HEK293 (cell line): ENCODE results near the gene SKP2.

ENCODE experiments used
- OSR2 ChIP-seq: fragments of 450-650 bp; formaldehyde crosslinking; IDR thresholded peaks from 2 replicates; pipeline ENCODE4 v1.5.1; 2016; ENCODE audit warnings: missing biosample characterization, missing genetic modification characterization
- YY1 ChIP-seq: fragments of 450-650 bp; formaldehyde crosslinking; IDR thresholded peaks from 2 replicates; pipeline ENCODE4 v1.5.1; 2018; ENCODE audit warnings: missing biosample characterization, missing genetic modification characterization
- ZFP3 ChIP-seq: fragments of 450-650 bp; formaldehyde crosslinking; IDR thresholded peaks from 2 replicates; pipeline ENCODE4 v1.5.1; 2016; ENCODE audit warnings: low read depth, missing biosample characterization, missing genetic modification characterization
- ZNF114 ChIP-seq: fragments of 450-650 bp; formaldehyde crosslinking; IDR thresholded peaks from 2 replicates; pipeline ENCODE4 v1.5.0; 2017; ENCODE audit warnings: missing biosample characterization, missing genetic modification characterization
- ZNF221 ChIP-seq: fragments of 450-650 bp; formaldehyde crosslinking; IDR thresholded peaks from 2 replicates; pipeline ENCODE4 v1.5.1; 2017; ENCODE audit warnings: missing biosample characterization, missing genetic modification characterization, borderline replicate concordance
- ZNF274 ChIP-seq, 2 experiments: fragments of 200-500 bp in 1 of 2; fragments of 450-650 bp in 1 of 2; sonication (Bioruptor generic) in 1 of 2; formaldehyde crosslinking in 1 of 2; IDR thresholded peaks; 2 replicates each; pipeline versions ENCODE4 v1.5.1 to v1.6.1; 2014 to 2016; ENCODE audit warnings: borderline replicate concordance in 1 of 2, inconsistent platforms in 1 of 2, low read length in 1 of 2, missing biosample characterization in 1 of 2, missing genetic modification characterization in 1 of 2
- ZNF391 ChIP-seq: fragments of 450-650 bp; formaldehyde crosslinking; IDR thresholded peaks from 2 replicates; pipeline ENCODE4 v1.5.1; 2016; ENCODE audit warnings: low read depth, missing biosample characterization, missing genetic modification characterization, borderline replicate concordance
- ZNF747 ChIP-seq: fragments of 450-650 bp; formaldehyde crosslinking; IDR thresholded peaks from 2 replicates; pipeline ENCODE4 v1.5.1; 2016; ENCODE audit warnings: missing biosample characterization, missing genetic modification characterization
- ZNF777 ChIP-seq: fragments of 450-650 bp; formaldehyde crosslinking; IDR thresholded peaks from 2 replicates; pipeline ENCODE4 v1.5.1; 2017; ENCODE audit warnings: missing biosample characterization, missing genetic modification characterization, borderline replicate concordance
- TF ChIP-seq, protein P1 (sequence below): fragments of 450-650 bp; formaldehyde crosslinking; IDR thresholded peaks from 2 replicates; pipeline ENCODE4 v1.5.1; 2016; ENCODE audit warnings: missing biosample characterization, missing genetic modification characterization

DNA sequence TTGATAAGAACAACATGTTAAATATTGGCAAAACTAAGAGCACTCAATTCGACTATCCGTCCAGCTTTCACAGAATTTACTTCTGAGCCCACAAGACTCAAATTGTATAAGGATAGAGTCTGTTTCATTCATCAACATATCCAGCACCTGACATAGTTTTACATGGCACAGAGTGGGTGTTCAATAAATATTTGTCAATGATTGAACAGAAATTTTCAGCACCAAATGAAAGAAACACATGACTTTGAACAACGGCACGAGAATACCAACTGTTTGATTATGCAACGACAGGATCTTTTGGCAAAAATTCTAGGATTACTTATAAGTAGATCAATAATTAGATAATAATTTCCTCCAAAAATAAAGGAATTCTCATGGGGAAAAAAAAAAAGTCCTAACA, 41.8 kb downstream of the SKP2 start:
- TF ChIP-seq, protein P1, sequence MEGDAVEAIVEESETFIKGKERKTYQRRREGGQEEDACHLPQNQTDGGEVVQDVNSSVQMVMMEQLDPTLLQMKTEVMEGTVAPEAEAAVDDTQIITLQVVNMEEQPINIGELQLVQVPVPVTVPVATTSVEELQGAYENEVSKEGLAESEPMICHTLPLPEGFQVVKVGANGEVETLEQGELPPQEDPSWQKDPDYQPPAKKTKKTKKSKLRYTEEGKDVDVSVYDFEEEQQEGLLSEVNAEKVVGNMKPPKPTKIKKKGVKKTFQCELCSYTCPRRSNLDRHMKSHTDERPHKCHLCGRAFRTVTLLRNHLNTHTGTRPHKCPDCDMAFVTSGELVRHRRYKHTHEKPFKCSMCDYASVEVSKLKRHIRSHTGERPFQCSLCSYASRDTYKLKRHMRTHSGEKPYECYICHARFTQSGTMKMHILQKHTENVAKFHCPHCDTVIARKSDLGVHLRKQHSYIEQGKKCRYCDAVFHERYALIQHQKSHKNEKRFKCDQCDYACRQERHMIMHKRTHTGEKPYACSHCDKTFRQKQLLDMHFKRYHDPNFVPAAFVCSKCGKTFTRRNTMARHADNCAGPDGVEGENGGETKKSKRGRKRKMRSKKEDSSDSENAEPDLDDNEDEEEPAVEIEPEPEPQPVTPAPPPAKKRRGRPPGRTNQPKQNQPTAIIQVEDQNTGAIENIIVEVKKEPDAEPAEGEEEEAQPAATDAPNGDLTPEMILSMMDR (tag by site-specific recombination): no peak
- TF ChIP-seq ZFP3 (tag by site-specific recombination): no peak
- TF ChIP-seq OSR2 (tag by site-specific recombination): no peak
- no peak for TF ChIP-seq ZNF274 (IDR thresholded peaks at IDR 0.05; ENCODE audit: low read length)
- TF ChIP-seq ZNF274 (tag by site-specific recombination; IDR thresholded peaks at IDR 0.05; ENCODE audit: borderline replicate concordance): no peak
- TF ChIP-seq ZNF221 (tag by site-specific recombination): no peak
- no peak for TF ChIP-seq ZNF114
- TF ChIP-seq ZNF391 (tag by site-specific recombination): no peak
- no peak for TF ChIP-seq YY1
- TF ChIP-seq ZNF777: no peak
- no peak for TF ChIP-seq ZNF747 (tag by site-specific recombination)
